ENCODE results near the gene TTC36.

DNA sequence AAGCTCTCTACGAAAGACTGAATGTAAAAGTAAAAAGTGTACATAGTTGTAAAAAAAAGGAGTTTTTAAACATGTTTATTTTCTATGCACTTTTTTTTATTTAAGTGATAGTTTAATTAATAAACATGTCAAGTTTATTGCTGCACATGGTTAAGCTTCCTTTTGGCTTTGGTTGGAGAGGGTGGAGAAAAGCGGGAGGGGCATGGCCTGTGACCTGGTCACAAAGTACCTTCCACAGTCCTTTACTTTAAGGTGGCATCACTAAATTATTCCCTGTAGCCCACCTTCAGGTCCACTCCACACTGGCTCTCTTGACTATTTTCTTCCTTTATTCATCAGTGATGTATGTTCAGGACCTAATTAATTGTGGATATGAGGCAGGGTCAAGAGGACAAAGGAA is 586 bp upstream of the TTC36 start:
- TF ChIP-seq, protein P1, sequence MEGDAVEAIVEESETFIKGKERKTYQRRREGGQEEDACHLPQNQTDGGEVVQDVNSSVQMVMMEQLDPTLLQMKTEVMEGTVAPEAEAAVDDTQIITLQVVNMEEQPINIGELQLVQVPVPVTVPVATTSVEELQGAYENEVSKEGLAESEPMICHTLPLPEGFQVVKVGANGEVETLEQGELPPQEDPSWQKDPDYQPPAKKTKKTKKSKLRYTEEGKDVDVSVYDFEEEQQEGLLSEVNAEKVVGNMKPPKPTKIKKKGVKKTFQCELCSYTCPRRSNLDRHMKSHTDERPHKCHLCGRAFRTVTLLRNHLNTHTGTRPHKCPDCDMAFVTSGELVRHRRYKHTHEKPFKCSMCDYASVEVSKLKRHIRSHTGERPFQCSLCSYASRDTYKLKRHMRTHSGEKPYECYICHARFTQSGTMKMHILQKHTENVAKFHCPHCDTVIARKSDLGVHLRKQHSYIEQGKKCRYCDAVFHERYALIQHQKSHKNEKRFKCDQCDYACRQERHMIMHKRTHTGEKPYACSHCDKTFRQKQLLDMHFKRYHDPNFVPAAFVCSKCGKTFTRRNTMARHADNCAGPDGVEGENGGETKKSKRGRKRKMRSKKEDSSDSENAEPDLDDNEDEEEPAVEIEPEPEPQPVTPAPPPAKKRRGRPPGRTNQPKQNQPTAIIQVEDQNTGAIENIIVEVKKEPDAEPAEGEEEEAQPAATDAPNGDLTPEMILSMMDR (IDR thresholded peaks at IDR 0.05) = no peak
- TF ChIP-seq POLR2AphosphoS5 (IDR thresholded peaks at IDR 0.05; ENCODE audit: insufficient read depth in 1 of 2, low read depth in 1 of 2) = no peak
- no peak for TF ChIP-seq POLR2A (IDR thresholded peaks at IDR 0.05)

Measured in vagina (tissue), 2 donors.